Smooth muscle cell (in vitro differentiated cells): ENCODE results near the gene SEC16A. TPM values are rescaled to one million over a fixed set of nuclear protein-coding genes. Genes with fewer than 3 reads are reported as not detected.

Experiments used
- DNase-seq: peaks from one replicate; lab custom pipeline; 2025; ENCODE audit not compliant: unreplicated experiment; lab: John Stamatoyannopoulos, UW
- H2AFZ ChIP-seq: fragments of 200-600 bp; sonication (generic); 2 replicates; pipeline ENCODE4 v1.6.0; 2016; ENCODE audit warnings: antibody characterized with exemption, low read depth, mild to moderate bottlenecking
- H3F3A ChIP-seq: fragments of 200-600 bp; sonication (generic); 2 replicates; pipeline ENCODE4 v1.6.0; 2017; ENCODE audit warnings: antibody characterized with exemption, low read depth
- H3K27ac ChIP-seq: fragments of 200-600 bp; sonication (generic); 2 replicates; pipeline ENCODE4 v1.5.1; 2016; ENCODE audit warnings: low read depth, mild to moderate bottlenecking
- H3K27me3 ChIP-seq: fragments of 200-600 bp; sonication (generic); 2 replicates; pipeline ENCODE4 v1.6.1; 2016; ENCODE audit warnings: low read depth, mild to moderate bottlenecking
- H3K36me3 ChIP-seq: fragments of 200-600 bp; sonication (generic); 2 replicates; pipeline ENCODE4 v1.5.1; 2016; ENCODE audit warnings: low read depth
- H3K4me1 ChIP-seq: fragments of 200-600 bp; sonication (generic); 2 replicates; pipeline ENCODE4 v1.5.1; 2016; ENCODE audit warnings: low read depth
- H3K4me2 ChIP-seq: fragments of 200-600 bp; sonication (generic); 2 replicates; pipeline ENCODE4 v1.6.0; 2016; ENCODE audit warnings: mild to moderate bottlenecking
- H3K4me3 ChIP-seq: fragments of 200-600 bp; sonication (generic); 2 replicates; pipeline ENCODE4 v1.5.1; 2016; ENCODE audit warnings: mild to moderate bottlenecking
- H3K79me2 ChIP-seq: fragments of 200-600 bp; sonication (generic); 2 replicates; pipeline ENCODE4 v1.6.0; 2016; ENCODE audit warnings: low read depth, mild to moderate bottlenecking
- H3K9ac ChIP-seq: fragments of 200-600 bp; sonication (generic); 2 replicates; pipeline ENCODE4 v1.6.0; 2016; ENCODE audit warnings: low read depth
- H3K9me3 ChIP-seq: fragments of 200-600 bp; sonication (generic); replicated peaks from 2 replicates; pipeline ENCODE4 v1.5.1; 2016; ENCODE audit warnings: low read depth
- H4K20me1 ChIP-seq: fragments of 200-600 bp; sonication (generic); 2 replicates; pipeline ENCODE4 v1.6.0; 2016; ENCODE audit warnings: low read depth
- WGBS: methylation state at CpG from one replicate; pipeline ENCODE4 v1.1.7; 2016; ENCODE audit warnings: low lambda C conversion rate; 5-methylcytosine and 5-hydroxymethylcytosine counted together
- polyA plus RNA-seq: library from polyadenylated mRNA; unstranded; fragments of >200 nt; fragmentation: Nextera tagmentation; extraction: Ambion mirVana; gene quantifications from 2 replicates; pipeline ENCODE4 v1.2.1, GENCODE V29; 2016
- total RNA-seq: library from RNA; depleted of rRNA; stranded (reverse); fragments of >200 nt; gene quantifications from 2 replicates; pipeline ENCODE4 v1.2.3, GENCODE V29; 2014
- TF ChIP-seq, protein P1 (sequence below): fragments of 200-600 bp; sonication (generic); IDR thresholded peaks from 2 replicates; pipeline ENCODE4 v1.5.1; 2017; ENCODE audit warnings: borderline replicate concordance, mild to moderate bottlenecking, antibody characterized with exemption; ENCODE audit not compliant: insufficient read depth, poor library complexity, severe bottlenecking

The SEC16A gene
- total and polyA plus RNA-seq, 2 experiments from 2014 or later: 45.7 to 56.8 TPM

DNA sequence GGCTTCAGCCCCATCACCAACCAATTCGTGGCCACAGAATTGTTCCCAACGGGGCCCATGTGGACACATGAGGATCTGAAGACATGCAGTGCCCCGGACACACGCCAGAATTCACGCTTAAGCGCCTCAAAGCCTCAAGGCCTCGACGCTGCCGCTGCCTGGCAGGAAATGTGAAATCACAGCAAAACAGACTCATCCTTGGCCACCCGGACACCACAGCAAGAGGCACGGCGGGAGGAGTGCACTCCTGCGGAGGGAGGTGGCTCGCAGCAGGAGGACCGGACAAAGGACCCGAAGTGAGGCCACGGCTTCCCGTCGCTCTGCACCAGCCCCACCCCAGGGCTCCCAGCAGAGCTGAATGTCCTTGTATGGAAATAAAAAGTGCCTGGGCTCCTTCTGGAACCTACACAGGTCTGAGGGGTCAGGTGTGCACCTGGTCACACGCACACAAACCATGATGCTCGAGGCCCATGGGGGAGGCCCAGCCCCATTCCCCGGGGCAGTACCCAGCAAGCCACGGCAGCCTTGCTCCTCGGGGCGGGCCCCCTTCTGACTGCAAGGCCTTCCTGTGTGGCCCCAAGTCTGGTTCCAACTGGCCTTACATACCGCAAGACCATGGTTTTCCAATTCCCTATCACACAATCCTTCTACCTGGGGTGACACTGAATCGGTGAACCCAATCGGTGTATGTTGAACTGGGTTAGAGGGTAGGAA, 10.0 kb downstream of the SEC16A start:
- Histone ChIP-seq H3K4me1 (no peaks in the 10 kb centered on the region), H3K4me3 (no peak overlapping the region), H3K9me3 (no peaks in the 10 kb centered on the region), H4K20me1 (peaks cover 100% of the 10 kb centered on the region), H3K27ac (no peak overlapping the region), H3F3A (no peaks in the 10 kb centered on the region), H3K9ac (no peak overlapping the region), H2AFZ (no peak overlapping the region), H3K27me3 (no peaks in the 10 kb centered on the region), H3K79me2 (peaks cover 96% of the 10 kb centered on the region), H3K36me3 (peaks cover 23% of the 10 kb centered on the region), H3K4me2 (no peak overlapping the region)
- no peak for DNase-seq
- TF ChIP-seq, protein P1, sequence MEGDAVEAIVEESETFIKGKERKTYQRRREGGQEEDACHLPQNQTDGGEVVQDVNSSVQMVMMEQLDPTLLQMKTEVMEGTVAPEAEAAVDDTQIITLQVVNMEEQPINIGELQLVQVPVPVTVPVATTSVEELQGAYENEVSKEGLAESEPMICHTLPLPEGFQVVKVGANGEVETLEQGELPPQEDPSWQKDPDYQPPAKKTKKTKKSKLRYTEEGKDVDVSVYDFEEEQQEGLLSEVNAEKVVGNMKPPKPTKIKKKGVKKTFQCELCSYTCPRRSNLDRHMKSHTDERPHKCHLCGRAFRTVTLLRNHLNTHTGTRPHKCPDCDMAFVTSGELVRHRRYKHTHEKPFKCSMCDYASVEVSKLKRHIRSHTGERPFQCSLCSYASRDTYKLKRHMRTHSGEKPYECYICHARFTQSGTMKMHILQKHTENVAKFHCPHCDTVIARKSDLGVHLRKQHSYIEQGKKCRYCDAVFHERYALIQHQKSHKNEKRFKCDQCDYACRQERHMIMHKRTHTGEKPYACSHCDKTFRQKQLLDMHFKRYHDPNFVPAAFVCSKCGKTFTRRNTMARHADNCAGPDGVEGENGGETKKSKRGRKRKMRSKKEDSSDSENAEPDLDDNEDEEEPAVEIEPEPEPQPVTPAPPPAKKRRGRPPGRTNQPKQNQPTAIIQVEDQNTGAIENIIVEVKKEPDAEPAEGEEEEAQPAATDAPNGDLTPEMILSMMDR: no peak
- WGBS: 99% methylated on average over 28 of the region's 28 CpGs

DNA sequence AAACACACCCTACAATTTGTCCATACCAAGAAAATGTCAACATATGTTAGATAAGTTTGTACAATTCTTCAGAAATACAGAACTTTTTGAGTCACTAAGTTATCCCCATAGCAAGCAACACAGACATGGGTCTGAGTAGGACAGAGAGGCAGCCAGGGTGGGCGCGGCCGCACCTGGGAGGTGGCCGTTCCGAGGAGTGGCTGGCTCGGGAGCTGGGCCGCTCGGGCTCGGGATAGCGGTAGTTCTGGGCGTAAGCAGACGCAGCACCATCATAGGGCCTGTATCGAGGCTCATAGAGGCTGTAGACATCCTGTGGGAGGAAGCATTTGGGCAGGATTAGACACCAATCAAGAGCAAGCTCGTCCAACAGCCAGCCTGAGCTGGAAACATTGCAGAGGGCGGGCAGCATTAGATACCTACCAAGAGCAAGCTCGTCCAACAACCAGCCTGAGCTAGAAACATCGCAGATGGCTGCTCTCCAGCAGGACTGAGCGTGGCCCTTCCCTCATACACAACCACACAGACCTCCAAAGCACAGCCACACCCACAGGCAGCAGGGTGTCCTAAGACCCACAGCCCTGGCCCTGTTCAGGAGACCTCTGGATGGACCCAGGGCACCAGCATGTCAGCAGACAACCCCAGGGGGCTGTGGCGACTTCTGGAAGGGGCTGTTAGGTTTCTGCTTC, 10.9 kb downstream of the SEC16A start:
- Histone ChIP-seq H3F3A (no peaks in the 10 kb centered on the region), H3K9me3 (no peaks in the 10 kb centered on the region), H3K27ac (no peak overlapping the region), H2AFZ (no peak overlapping the region), H3K4me1 (no peaks in the 10 kb centered on the region), H3K4me3 (no peak overlapping the region), H3K4me2 (no peak overlapping the region), H3K27me3 (no peaks in the 10 kb centered on the region), H3K9ac (no peak overlapping the region), H4K20me1 (peaks cover 100% of the 10 kb centered on the region), H3K79me2 (peaks cover 96% of the 10 kb centered on the region), H3K36me3 (peaks cover 30% of the 10 kb centered on the region)
- DNase-seq: no peak
- 98% methylated on average over 19 of the region's 19 CpGs for WGBS
- TF ChIP-seq, protein P1: no peak

DNA sequence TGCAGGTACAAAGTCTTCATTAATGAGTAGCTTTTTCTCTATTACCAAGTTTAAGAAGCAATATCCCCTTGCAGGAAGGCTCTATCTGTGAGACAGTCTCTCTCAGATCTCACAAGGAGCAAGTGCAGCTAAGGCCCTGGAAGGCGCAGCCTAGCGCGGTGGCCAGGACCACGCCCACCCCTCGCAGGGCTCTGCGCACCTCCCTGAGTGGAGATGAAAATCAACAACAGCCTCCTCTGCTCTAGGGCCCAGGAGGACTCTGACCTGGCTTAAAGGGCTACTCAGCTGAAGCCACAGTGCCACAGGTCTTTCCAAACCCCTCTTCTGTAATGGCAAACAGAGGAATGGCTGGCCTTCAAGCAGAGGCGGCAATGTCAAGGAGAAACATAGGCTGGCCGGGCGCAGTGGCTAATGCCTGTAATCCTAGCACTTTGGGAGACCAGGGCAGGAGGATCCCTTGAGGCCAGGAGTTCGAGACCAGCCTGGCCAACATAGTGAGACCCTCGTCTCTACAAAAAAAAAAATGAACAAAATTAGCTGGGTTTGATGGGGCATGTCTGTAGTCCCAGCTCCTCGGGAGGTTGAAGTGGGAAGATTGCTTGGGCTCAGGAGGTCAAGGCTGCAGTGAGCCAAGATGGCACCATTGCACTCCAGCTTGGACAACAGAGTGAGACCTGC, 11.9 kb downstream of the SEC16A start:
- H3K4me1 ChIP-seq: no peaks in the 10 kb centered on the region
- H3K27ac ChIP-seq: no peak overlapping the region
- no peaks in the 10 kb centered on the region for H3K27me3 ChIP-seq
- no peak overlapping the region for H3K4me3 ChIP-seq
- TF ChIP-seq, protein P1: no peak
- no peaks in the 10 kb centered on the region for H3K9me3 ChIP-seq
- no peaks in the 10 kb centered on the region for H3F3A ChIP-seq
- 97% methylated on average over 12 of the region's 12 CpGs for WGBS
- peaks cover 28% of the 10 kb centered on the region for H3K36me3 ChIP-seq
- H4K20me1 ChIP-seq: peaks cover 99% of the 10 kb centered on the region
- peaks cover 91% of the 10 kb centered on the region for H3K79me2 ChIP-seq
- no peak for DNase-seq
- no peak overlapping the region for H3K4me2 ChIP-seq
- H2AFZ ChIP-seq: no peak overlapping the region
- no peak overlapping the region for H3K9ac ChIP-seq
